Panc1 (cell line): Measurements from ENCODE around the gene ATAD5.
"Not testable (repeated sequence)": the region's sequence is repeated elsewhere in the genome, so short reads cannot be mapped to it uniquely, and the experiment has no call there.

ENCODE experiments used
- CTCF ChIP-seq: fragments of 450-650 bp; IDR thresholded peaks from 2 replicates; pipeline ENCODE4 v1.5.1; 2017; ENCODE audit warnings: mild to moderate bottlenecking
- POLR2AphosphoS5 ChIP-seq: IDR thresholded peaks from 2 replicates; pipeline ENCODE4 v1.6.1; 2012; ENCODE audit warnings: mild to moderate bottlenecking, low read depth, low read length, moderate library complexity
- REST ChIP-seq, 2 experiments: IDR thresholded peaks; 2 replicates each; pipeline ENCODE4 v1.6.1; 2011 to 2012; ENCODE audit warnings: low read depth in 2 of 2, control low read depth in 1 of 2, low read length in 1 of 2, mild to moderate bottlenecking in 1 of 2, moderate library complexity in 1 of 2; ENCODE audit not compliant: insufficient read depth in 1 of 2
- SIN3A ChIP-seq: IDR thresholded peaks from 2 replicates; pipeline ENCODE4 v1.6.1; 2012; ENCODE audit warnings: low read depth, mild to moderate bottlenecking, low read length, moderate library complexity, borderline replicate concordance; ENCODE audit not compliant: insufficient read depth
- TCF7L2 ChIP-seq: IDR thresholded peaks from 2 replicates; pipeline ENCODE4 v1.6.1; 2011; ENCODE audit warnings: mild to moderate bottlenecking, low read depth, low read length, inconsistent platforms

GRCh38 chr17:30910151-30910550 is 78.4 kb downstream of the ATAD5 start:
- TF ChIP-seq POLR2AphosphoS5; REST (IDR thresholded peaks at IDR 0.05; ENCODE audit: insufficient read depth in 1 of 2, low read depth in 2 of 2, low read length in 1 of 2); CTCF; TCF7L2; SIN3A: not testable (repeated sequence)
